Measurements from ENCODE around the gene CTBS. TPM values are rescaled to one million over a fixed set of nuclear protein-coding genes. Genes with fewer than 3 reads are reported as not detected.

CTBS gene
- total and polyA plus RNA-seq, 2 of the 13 experiments (the other 11 are each of a cell fraction or from before 2014, with no cell fraction given), result 4.7 to 12.4 TPM

DNA sequence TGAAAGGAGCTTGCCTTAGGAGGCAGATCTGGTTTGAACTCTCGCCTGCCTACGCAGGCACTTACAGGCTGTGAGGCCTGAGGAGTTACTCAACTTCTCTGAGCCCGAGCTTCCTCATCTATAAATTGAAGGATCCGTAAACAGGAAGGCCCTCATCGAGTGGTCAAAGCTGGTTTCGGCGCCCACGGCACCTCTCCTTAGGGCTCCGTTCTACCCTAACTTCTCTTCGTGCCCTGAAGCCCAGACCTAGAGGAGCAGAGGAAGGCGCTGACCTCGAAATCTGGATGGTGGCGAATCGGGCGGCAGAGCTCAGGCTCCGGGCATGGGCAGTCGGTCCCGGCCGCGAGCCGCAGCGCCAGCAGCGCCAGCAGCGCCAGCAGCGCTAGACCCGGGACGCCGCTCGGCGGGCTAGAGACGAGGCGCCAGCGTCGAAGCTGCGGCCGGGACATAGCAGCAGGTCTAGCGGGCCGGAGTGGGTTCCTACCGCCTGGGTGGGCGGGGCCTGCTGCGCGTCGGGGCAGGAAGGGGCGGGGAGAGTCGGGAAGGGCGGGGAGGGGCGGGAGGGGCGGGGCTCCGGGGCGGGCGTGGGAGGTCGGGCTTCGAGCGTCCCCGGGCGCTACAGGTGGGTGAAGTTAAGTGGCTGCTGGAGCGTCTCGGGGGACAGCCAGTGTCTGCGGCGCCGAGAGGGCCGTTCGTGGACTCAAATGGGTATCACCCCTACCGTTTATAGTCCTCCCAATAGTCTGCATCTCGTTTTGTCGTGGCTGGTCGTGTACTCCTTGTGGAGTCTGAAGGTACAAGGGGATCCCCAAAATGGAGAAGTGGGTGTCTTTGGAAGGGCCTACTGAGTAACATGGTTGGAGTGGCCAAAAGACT lies at the start of gene CTBS (continued):
- TF ChIP-seq, protein P1, sequence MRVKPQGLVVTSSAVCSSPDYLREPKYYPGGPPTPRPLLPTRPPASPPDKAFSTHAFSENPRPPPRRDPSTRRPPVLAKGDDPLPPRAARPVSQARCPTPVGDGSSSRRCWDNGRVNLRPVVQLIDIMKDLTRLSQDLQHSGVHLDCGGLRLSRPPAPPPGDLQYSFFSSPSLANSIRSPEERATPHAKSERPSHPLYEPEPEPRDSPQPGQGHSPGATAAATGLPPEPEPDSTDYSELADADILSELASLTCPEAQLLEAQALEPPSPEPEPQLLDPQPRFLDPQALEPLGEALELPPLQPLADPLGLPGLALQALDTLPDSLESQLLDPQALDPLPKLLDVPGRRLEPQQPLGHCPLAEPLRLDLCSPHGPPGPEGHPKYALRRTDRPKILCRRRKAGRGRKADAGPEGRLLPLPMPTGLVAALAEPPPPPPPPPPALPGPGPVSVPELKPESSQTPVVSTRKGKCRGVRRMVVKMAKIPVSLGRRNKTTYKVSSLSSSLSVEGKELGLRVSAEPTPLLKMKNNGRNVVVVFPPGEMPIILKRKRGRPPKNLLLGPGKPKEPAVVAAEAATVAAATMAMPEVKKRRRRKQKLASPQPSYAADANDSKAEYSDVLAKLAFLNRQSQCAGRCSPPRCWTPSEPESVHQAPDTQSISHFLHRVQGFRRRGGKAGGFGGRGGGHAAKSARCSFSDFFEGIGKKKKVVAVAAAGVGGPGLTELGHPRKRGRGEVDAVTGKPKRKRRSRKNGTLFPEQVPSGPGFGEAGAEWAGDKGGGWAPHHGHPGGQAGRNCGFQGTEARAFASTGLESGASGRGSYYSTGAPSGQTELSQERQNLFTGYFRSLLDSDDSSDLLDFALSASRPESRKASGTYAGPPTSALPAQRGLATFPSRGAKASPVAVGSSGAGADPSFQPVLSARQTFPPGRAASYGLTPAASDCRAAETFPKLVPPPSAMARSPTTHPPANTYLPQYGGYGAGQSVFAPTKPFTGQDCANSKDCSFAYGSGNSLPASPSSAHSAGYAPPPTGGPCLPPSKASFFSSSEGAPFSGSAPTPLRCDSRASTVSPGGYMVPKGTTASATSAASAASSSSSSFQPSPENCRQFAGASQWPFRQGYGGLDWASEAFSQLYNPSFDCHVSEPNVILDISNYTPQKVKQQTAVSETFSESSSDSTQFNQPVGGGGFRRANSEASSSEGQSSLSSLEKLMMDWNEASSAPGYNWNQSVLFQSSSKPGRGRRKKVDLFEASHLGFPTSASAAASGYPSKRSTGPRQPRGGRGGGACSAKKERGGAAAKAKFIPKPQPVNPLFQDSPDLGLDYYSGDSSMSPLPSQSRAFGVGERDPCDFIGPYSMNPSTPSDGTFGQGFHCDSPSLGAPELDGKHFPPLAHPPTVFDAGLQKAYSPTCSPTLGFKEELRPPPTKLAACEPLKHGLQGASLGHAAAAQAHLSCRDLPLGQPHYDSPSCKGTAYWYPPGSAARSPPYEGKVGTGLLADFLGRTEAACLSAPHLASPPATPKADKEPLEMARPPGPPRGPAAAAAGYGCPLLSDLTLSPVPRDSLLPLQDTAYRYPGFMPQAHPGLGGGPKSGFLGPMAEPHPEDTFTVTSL (CRISPR knock-in tag; IDR thresholded peaks at IDR 0.05; ENCODE audit: borderline replicate concordance), result no peak
- TF ChIP-seq TCF7 (IDR thresholded peaks at IDR 0.05; ENCODE audit: low read depth), result no peak
- TF ChIP-seq ZNF841 (CRISPR knock-in tag; IDR thresholded peaks at IDR 0.05; ENCODE audit: borderline replicate concordance), result no peak
- TF ChIP-seq, protein P2, sequence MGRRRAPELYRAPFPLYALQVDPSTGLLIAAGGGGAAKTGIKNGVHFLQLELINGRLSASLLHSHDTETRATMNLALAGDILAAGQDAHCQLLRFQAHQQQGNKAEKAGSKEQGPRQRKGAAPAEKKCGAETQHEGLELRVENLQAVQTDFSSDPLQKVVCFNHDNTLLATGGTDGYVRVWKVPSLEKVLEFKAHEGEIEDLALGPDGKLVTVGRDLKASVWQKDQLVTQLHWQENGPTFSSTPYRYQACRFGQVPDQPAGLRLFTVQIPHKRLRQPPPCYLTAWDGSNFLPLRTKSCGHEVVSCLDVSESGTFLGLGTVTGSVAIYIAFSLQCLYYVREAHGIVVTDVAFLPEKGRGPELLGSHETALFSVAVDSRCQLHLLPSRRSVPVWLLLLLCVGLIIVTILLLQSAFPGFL (CRISPR knock-in tag; IDR thresholded peaks at IDR 0.05), result no peak
- peak; percentile 67 for TF ChIP-seq KAT7 (CRISPR knock-in tag; IDR thresholded peaks at IDR 0.05; ENCODE audit: borderline replicate concordance)
- TF ChIP-seq, protein P3, sequence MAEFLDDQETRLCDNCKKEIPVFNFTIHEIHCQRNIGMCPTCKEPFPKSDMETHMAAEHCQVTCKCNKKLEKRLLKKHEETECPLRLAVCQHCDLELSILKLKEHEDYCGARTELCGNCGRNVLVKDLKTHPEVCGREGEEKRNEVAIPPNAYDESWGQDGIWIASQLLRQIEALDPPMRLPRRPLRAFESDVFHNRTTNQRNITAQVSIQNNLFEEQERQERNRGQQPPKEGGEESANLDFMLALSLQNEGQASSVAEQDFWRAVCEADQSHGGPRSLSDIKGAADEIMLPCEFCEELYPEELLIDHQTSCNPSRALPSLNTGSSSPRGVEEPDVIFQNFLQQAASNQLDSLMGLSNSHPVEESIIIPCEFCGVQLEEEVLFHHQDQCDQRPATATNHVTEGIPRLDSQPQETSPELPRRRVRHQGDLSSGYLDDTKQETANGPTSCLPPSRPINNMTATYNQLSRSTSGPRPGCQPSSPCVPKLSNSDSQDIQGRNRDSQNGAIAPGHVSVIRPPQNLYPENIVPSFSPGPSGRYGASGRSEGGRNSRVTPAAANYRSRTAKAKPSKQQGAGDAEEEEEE (CRISPR knock-in tag; IDR thresholded peaks at IDR 0.05; ENCODE audit: borderline replicate concordance), result no peak
- no peak for TF ChIP-seq SOX5 (CRISPR knock-in tag; IDR thresholded peaks at IDR 0.05; ENCODE audit: borderline replicate concordance)
- no peak for TF ChIP-seq RBM22 (optimal IDR thresholded peaks at IDR 0.05; ENCODE audit: low read length)
- no peak for TF ChIP-seq ZNF367 (CRISPR knock-in tag; IDR thresholded peaks at IDR 0.05; ENCODE audit: borderline replicate concordance)
- TF ChIP-seq, protein P4, sequence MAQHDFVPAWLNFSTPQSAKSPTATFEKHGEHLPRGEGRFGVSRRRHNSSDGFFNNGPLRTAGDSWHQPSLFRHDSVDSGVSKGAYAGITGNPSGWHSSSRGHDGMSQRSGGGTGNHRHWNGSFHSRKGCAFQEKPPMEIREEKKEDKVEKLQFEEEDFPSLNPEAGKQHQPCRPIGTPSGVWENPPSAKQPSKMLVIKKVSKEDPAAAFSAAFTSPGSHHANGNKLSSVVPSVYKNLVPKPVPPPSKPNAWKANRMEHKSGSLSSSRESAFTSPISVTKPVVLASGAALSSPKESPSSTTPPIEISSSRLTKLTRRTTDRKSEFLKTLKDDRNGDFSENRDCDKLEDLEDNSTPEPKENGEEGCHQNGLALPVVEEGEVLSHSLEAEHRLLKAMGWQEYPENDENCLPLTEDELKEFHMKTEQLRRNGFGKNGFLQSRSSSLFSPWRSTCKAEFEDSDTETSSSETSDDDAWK (CRISPR knock-in tag; IDR thresholded peaks at IDR 0.05), result no peak
- TF ChIP-seq ZNF547 (CRISPR knock-in tag; IDR thresholded peaks at IDR 0.05), result peak; percentile 90
- TF ChIP-seq, protein P5, sequence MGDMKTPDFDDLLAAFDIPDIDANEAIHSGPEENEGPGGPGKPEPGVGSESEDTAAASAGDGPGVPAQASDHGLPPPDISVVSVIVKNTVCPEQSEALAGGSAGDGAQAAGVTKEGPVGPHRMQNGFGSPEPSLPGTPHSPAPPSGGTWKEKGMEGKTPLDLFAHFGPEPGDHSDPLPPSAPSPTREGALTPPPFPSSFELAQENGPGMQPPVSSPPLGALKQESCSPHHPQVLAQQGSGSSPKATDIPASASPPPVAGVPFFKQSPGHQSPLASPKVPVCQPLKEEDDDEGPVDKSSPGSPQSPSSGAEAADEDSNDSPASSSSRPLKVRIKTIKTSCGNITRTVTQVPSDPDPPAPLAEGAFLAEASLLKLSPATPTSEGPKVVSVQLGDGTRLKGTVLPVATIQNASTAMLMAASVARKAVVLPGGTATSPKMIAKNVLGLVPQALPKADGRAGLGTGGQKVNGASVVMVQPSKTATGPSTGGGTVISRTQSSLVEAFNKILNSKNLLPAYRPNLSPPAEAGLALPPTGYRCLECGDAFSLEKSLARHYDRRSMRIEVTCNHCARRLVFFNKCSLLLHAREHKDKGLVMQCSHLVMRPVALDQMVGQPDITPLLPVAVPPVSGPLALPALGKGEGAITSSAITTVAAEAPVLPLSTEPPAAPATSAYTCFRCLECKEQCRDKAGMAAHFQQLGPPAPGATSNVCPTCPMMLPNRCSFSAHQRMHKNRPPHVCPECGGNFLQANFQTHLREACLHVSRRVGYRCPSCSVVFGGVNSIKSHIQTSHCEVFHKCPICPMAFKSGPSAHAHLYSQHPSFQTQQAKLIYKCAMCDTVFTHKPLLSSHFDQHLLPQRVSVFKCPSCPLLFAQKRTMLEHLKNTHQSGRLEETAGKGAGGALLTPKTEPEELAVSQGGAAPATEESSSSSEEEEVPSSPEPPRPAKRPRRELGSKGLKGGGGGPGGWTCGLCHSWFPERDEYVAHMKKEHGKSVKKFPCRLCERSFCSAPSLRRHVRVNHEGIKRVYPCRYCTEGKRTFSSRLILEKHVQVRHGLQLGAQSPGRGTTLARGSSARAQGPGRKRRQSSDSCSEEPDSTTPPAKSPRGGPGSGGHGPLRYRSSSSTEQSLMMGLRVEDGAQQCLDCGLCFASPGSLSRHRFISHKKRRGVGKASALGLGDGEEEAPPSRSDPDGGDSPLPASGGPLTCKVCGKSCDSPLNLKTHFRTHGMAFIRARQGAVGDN (CRISPR knock-in tag; IDR thresholded peaks at IDR 0.05), result peak; percentile 94
- 0 out of 2 replicates have a peak, but pooled peaks have one; percentile 5 for TF ChIP-seq ISX (CRISPR knock-in tag; conservative IDR thresholded peaks at IDR 0.05)
- TF ChIP-seq HNRNPL (IDR thresholded peaks at IDR 0.05; ENCODE audit: low read depth, low read length), result no peak

Data from HepG2 (cell line).